Measurements from ENCODE around the gene ALDH1L2. TPM values are rescaled to one million over a fixed set of nuclear protein-coding genes. Genes with fewer than 3 reads are reported as not detected.
A peak's percentile ranks its signal among the peaks of the same experiment; 100 is the strongest.

The ALDH1L2 gene
- polyA plus RNA-seq, 3 donors: 0.75 to 1.5 (median 1.2) TPM

GRCh38 chr12:105036937-105037649 lies 47.2 kb downstream of the ALDH1L2 start:
- no peak for DNase-seq

GRCh38 chr12:105033851-105034250 lies 50.4 kb downstream of the ALDH1L2 start:
- no peak for DNase-seq

GRCh38 chr12:105032703-105033357 lies 51.4 kb downstream of the ALDH1L2 start:
- DNase-seq: no peak

- no peak for DNase-seq
These were observed 53.1 kb downstream of the ALDH1L2 start for GRCh38 chr12:105030820-105031807.

- DNase-seq: peak; percentile 66
These were observed 57.8 kb downstream of the ALDH1L2 start for GRCh38 chr12:105026411-105026810.

GRCh38 chr12:105025890-105026289 lies 58.4 kb downstream of the ALDH1L2 start:
- DNase-seq: peak; percentile 83

- peak; percentile 39 for DNase-seq
These were observed 59.3 kb downstream of the ALDH1L2 start for GRCh38 chr12:105024928-105025327.

- DNase-seq: no peak
These were observed 63.9 kb downstream of the ALDH1L2 start for GRCh38 chr12:105020241-105020962.

- DNase-seq: no peak
These were observed 65.5 kb downstream of the ALDH1L2 start for GRCh38 chr12:105018776-105019175.

GRCh38 chr12:105018012-105018411 lies 66.2 kb downstream of the ALDH1L2 start:
- DNase-seq: no peak

GRCh38 chr12:105015543-105015942 lies 68.7 kb downstream of the ALDH1L2 start:
- DNase-seq: no peak

- DNase-seq: no peak
These were observed 69.7 kb downstream of the ALDH1L2 start for GRCh38 chr12:105014603-105015002.

- no peak for DNase-seq
These were observed 70.4 kb downstream of the ALDH1L2 start for GRCh38 chr12:105013892-105014291.

- DNase-seq: no peak
These were observed 82.8 kb downstream of the ALDH1L2 start for GRCh38 chr12:105001476-105001875.

GRCh38 chr12:104999347-104999685 lies 84.9 kb downstream of the ALDH1L2 start:
- DNase-seq: no peak

- DNase-seq: no peak
These were observed 85.6 kb downstream of the ALDH1L2 start for GRCh38 chr12:104998423-104999346.

- DNase-seq: no peak
These were observed 86.7 kb downstream of the ALDH1L2 start for GRCh38 chr12:104997541-104997940.

- no peak for DNase-seq
These were observed 89.9 kb downstream of the ALDH1L2 start for GRCh38 chr12:104994336-104994735.

- no peak for DNase-seq
These were observed 92.6 kb downstream of the ALDH1L2 start for GRCh38 chr12:104991565-104992128.

- no peak for DNase-seq
These were observed 93.3 kb downstream of the ALDH1L2 start for GRCh38 chr12:104990950-104991349.
